Jurkat, Clone E6-1 (cell line): ENCODE results near the gene ACADL.
"Not testable (repeated sequence)": the region's sequence is repeated elsewhere in the genome, so short reads cannot be mapped to it uniquely, and the experiment has no call there.

Source experiments
- DNase-seq: peaks from one replicate; pipeline ENCODE4 v3.0.0-alpha.2; 2011; ENCODE audit warnings: low read depth, low spot score
- H3K4me3 ChIP-seq: 2 replicates; pipeline ENCODE4 v1.5.1; 2011; ENCODE audit warnings: mild to moderate bottlenecking, low read length, control low read depth, moderate library complexity

ACADL gene

DNA sequence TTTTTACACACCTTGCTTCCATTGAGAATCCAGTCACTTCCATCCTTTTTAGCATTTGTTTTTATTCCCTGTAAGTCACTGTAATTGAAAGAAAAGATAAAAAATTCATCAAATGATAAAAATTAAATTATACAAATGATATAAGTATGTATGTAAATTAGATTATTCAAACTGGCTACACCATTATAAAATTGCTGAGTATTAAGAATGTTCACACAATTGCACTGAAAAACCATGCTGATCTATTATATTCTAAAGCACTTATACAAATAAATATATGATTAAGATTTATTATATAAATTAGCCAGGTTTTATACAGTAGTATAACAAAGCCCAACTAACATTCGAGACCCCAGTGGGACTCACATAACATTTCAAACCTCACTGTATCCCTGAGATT lies 15.1 kb downstream of the ACADL start:
- DNase-seq = no peak

GRCh38 chr2:210207929-210208328 lies 17.3 kb downstream of the ACADL start:
- DNase-seq = no peak
- no peak overlapping the region for H3K4me3 ChIP-seq

More for the DNA sequence above, 15.1 kb downstream of the ACADL start:
- H3K4me3 ChIP-seq = no peak overlapping the region

DNA sequence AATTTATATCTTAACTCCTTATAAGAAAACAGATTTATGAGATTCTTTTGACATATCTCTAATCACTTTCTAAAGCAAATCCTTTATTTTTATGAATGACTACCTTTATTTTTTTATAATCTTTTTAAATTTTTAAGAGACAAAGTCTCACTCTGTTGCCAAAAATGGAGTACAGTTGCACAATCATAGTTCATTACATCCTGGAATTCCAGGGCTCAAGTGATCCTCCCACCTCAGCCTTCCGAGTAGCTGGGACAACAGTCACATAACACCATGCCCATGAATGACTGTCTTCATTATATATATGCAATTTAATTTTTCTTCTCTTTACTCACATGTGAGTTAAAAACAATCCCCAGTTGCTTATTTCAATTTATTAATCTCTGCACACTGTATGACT lies 21.7 kb downstream of the ACADL start:
- H3K4me3 ChIP-seq = no peak overlapping the region
- DNase-seq = no peak

GRCh38 chr2:210203147-210203546 lies 22.1 kb downstream of the ACADL start:
- no peak overlapping the region for H3K4me3 ChIP-seq
- DNase-seq = no peak

DNA sequence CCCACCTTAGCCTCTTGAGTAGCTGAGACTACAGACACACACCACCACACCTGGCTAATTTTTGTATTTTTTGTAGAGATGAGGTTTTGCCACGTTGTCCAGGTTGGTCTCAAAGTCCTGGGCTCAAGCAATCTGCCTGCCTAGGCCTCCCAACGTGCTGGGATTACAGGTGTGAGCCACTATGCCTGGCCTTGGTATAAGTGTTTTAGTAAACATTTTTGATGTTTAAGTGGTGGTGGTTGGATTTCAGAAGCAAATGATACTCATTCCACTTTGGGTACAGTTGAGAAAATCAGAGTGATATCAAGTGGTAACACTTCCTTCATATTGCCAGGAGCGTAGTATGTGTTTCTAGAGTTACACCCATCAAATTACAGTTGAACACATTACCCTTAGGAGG lies 25.4 kb downstream of the ACADL start:
- DNase-seq = no peak
- H3K4me3 ChIP-seq = no peak overlapping the region

DNA sequence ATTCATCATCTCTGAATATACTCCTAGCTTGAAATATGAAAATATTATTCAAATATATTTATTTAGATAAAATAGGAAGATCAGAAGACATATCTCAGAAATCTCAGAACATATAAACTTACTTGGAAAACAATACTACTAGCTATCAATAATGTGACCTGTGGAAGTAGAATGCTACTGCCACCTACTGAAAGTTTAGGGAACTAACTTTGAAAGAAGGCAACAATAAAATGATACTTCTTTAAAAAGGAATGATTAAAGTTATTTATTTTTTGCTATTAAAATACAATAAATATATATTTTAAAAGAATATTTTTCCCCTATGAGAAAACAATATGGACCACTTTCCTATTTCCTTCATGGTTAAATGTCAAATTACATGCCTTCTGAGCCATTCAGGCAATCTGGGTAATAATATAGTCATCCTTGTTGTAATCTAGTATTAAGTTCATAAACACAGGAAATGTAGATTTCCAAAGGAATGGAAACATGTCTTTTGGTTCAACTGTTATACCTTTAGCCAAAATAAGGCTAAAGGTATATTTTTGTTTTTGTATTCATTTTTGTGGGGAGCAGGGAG lies 26.0 kb downstream of the ACADL start:
- no peak for DNase-seq
- H3K4me3 ChIP-seq = no peak overlapping the region

- no peak overlapping the region for H3K4me3 ChIP-seq
- no peak for DNase-seq
Measured at GRCh38 chr2:210198326-210198725, 26.9 kb downstream of the ACADL start.

DNA sequence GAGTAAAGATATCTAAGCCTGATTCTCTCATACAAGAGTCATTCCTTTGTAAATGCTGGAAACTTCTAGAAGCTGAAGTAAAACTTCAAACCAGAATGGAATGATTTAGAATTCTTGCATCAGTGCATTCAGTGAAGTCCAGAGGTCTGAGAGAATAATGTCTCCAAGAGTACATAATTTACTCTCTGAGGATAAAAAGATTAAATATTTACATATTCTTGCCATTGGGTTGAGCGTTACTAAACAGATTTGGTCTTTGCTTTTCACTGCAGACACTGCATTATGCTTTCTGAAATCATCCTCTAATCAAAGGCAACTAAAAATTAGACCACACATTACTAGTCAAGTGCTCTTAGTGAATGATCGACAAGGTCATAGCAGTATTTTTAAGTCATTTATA lies 27.5 kb downstream of the ACADL start:
- no peak overlapping the region for H3K4me3 ChIP-seq
- no peak for DNase-seq

DNA sequence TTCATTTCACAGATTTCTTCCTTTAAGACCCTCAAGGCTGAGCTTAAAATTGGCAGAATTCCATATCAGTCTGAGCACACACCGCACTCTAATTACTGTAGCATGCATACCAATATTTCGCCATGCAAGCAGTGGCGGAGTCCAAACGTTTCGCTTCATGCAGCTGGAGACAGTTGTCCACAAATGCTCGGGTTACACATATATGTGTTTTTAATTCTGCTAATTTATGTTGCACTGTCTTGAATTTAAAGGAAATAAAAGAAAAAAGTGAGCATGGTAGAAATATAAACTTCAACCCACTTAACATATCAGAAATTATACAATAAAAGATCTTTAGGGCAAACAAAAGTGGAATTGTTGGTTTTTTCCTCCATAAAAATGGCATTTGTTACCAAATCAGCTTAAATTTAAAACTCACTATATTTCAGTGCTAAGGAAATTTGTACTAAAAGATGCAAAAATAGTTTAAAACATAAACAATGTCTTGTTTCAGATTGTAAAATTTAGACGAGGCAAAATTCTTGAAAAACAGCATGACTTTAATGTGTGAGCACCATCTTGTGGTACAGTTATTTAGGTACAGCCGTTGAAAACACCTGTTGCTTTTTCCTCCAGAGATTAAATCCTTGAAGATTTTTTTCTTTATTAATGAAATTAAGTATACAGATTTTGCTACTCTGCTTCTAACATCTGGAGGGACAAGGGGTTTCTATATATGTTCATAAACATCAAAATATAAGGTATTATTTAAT lies 30.0 kb downstream of the ACADL start:
- peak; percentile 64 for DNase-seq
- H3K4me3 ChIP-seq = no peak overlapping the region

DNA sequence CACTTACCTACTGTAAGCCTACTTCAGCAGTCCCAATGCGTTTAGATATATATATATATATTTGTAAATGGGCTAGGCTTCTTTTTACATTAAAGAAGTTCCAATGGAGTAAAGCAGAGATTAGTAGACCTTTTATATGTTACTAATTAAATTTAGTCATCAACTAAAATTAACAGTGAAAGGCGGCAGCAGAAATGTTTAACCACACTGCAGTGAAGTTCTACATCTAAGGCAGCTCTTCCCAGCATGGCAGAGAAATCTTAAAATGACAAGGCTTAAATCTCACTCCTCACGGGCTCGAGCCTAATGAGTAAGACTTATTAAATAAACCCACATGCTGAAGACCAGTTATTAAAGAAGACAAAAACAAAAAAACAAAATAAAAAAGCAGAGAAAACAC lies 34.9 kb downstream of the ACADL start:
- H3K4me3 ChIP-seq = no peak overlapping the region
- no peak for DNase-seq

DNA sequence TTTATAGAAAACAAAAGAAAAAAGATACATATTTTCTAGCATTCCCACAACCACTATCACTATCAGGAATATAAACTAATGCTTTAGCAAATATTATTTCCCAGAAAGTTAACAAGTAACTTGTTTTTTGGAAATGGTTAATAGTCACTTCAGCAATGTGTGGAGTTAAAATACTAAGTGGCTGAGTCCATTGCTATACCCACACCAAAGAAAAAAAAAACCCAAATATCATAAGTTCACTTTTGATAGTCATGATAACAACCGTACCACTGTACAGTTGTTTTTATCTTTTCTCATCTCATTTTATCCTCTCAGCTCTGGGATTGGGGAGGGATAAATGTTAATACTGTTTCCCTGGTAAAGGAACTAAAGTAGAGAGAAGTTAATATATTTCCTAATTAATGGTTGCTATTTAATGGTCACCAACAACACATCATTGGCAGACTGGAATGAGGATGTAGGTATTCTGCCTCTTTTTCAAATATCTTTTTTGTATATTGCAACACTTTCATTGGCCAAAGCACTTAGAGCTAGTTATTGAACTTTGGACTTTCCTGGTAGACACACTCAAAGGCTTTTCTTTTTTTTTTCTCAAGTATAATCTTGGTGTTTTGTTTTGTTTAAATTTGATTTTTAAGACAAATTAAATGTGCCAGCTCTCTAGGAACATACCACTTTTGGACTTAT lies 35.7 kb downstream of the ACADL start:
- no peak for DNase-seq

DNA sequence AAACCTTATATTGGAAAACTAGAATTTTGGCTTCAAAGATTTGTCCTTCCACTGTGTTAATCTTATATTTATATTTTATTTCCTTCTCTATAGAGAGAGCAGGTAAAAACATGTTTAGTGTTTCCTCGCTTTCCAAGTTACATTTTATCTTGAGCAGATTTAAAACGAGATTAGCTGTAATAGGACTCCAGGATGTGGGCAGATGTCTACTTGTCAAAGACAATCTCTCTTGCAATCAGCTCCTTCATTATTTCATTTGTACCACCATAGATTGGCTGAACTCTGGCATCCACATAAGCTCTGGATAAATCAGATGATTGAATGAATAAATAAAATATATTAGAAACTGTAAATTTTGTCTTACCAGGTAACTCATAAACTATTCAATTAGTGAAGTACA lies 36.5 kb downstream of the ACADL start:
- H3K4me3 ChIP-seq = no peak overlapping the region
- peak; percentile 70 for DNase-seq

More for the DNA sequence above, 35.7 kb downstream of the ACADL start:
- no peak overlapping the region for H3K4me3 ChIP-seq

DNA sequence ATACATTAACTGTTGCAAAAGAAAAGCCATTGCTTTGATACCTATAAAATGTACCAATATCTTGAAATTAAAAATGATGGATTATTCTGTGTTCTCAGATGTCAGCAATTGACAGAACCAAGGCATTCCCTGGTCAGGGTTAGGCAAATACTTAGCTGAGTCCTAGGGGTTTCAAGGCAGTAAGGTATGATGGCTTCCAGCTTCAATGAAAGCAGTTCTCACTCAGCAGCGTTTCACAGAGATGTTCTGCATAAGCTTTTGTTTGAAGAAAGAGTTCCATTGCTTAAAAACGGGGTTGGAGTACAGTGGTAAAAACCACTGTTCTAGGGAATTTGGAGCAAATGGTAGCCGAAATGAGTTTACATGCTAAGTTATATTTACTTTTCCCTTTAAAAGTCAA lies 37.1 kb downstream of the ACADL start:
- H3K4me3 ChIP-seq = no peak overlapping the region
- DNase-seq = no peak

GRCh38 chr2:210183936-210184335 lies 41.3 kb downstream of the ACADL start:
- peak; percentile 66 for DNase-seq
- not testable (repeated sequence) for H3K4me3 ChIP-seq

- peak; percentile 88 for DNase-seq
- peak overlapping the region; percentile 18 for H3K4me3 ChIP-seq
Measured at GRCh38 chr2:210181606-210182088, 43.6 kb downstream of the ACADL start.

DNA sequence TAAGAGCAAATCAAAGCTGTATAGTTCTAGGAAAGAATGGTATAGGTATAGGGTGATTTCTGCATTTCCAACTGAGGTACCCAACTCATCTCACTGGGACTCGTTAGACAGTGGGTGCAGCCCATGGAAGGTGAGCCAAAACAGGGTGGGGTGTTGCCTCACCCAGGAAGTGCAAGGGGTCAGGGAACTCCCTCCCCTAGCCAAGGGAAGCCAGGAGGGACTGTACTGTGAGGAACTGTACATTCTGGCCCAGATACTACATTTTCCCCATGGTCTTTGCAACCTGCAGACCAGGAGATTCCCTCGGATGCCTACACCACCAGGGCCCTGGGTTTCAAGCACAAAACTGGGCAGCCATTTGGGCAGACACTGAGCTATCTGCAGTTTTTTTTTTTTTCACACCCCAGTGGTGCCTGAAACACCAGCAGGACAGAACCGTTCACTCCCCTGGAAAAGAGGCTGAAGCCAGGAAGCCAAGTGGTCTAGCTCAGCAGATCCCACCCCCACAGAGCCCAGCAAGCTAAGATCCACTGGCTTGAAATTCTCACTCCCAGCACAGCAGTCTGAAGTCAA lies 44.1 kb downstream of the ACADL start:
- DNase-seq = not testable (repeated sequence)
- peak overlapping the region; percentile 18 for H3K4me3 ChIP-seq

DNA sequence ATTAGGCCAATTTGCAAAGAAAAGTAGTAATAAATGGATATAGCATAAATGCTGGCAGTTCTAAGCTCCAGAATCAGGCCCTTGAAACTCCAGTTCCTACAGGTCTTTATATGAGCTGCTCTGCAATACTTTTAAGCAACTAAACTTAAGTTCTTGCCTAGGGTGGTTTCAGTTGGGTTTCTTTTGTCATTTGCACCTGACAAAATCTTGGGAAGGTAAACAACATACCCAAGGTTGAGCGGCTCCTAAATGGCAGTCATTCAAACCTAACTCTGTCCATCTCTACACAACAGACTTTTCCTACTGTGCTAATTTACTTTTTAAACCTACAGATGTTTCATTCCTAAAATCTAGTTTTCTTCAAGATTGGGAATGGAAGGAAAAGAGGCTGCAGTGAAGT lies 44.8 kb downstream of the ACADL start:
- no peak for DNase-seq
- H3K4me3 ChIP-seq = no peak overlapping the region

GRCh38 chr2:210179351-210179990 lies 45.8 kb downstream of the ACADL start:
- DNase-seq = no peak
- no peak overlapping the region for H3K4me3 ChIP-seq

DNA sequence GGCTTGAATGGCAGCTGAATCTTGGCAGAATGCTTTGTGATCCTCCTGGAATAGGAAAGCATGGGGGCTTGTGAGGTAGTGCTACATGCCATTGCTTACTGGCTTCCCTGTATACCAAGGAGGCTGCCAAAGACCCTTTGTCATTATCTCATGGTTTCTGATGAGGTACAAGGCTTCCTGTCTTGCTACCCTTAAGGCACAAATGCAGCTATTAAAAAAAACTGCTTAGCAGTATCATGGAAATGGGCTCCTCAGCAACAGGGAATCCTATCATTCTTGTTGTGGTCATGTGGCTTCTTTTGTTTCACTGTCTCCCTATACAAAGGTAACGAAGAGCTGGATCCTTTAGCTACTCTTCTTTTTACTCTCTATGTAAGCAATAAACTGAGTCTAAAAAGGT lies 47.5 kb downstream of the ACADL start:
- no peak overlapping the region for H3K4me3 ChIP-seq
- peak; percentile 59 for DNase-seq
